Stimulated activated CD4-positive, alpha-beta T cell treated with anti-CD3 and anti-CD28 coated beads, Interleukin-1b, Interleukin-23, amount 100 ng/mL, for 24 hours (primary cell): ENCODE measurements around the gene RPL36A.

Experiments
- DNase-seq, 4 experiments: peaks; one replicate each; pipeline ENCODE4 v3.0.0-alpha.2; 2020; ENCODE audit warnings: low read depth in 4 of 4, low spot score in 1 of 4

RPL36A gene

GRCh38 chrX:101390664-101391525 lies at the start of gene RPL36A:
Gene RPL36A, plus strand, starts transcription at chrX:101391011. Its CDS starts 33 bp downstream, at chrX:101391044.
- peak; percentile 53 to 76 (median 62) for DNase-seq

- DNase-seq, result no peak
Measured at GRCh38 chrX:101347859-101348451, 42.9 kb upstream of the RPL36A start.

- DNase-seq, result peak; percentile 40 to 71 (median 58)
Measured at GRCh38 chrX:101348452-101349192, 42.2 kb upstream of the RPL36A start, which contains the start of gene TIMM8A. Gene TIMM8A, minus strand, starts transcription at chrX:101348742. Its CDS starts 78 bp downstream, at chrX:101348664.

GRCh38 chrX:101349193-101349562 lies 41.6 kb upstream of the RPL36A start:
- no peak for DNase-seq

- DNase-seq, result no peak
Measured at GRCh38 chrX:101357166-101357795, 33.5 kb upstream of the RPL36A start.

GRCh38 chrX:101359966-101360365 lies 30.8 kb upstream of the RPL36A start:
- no peak for DNase-seq

GRCh38 chrX:101360390-101360789 lies 30.4 kb upstream of the RPL36A start:
- DNase-seq, result no peak

GRCh38 chrX:101362116-101362515 lies 28.7 kb upstream of the RPL36A start:
- no peak for DNase-seq

GRCh38 chrX:101362757-101363156 lies 28.1 kb upstream of the RPL36A start:
- DNase-seq, result no peak

GRCh38 chrX:101365301-101365795 lies 25.5 kb upstream of the RPL36A start:
- no peak for DNase-seq

GRCh38 chrX:101368800-101369199 lies 22.0 kb upstream of the RPL36A start:
- no peak for DNase-seq

GRCh38 chrX:101369687-101370086 lies 21.1 kb upstream of the RPL36A start:
- no peak for DNase-seq

- DNase-seq, result no peak
Measured at GRCh38 chrX:101370888-101371504, 19.8 kb upstream of the RPL36A start.

GRCh38 chrX:101377547-101377946 lies 13.3 kb upstream of the RPL36A start:
- no peak for DNase-seq

- DNase-seq, result no peak
Measured at GRCh38 chrX:101383679-101384205, 7.1 kb upstream of the RPL36A start.

GRCh38 chrX:101385026-101385684 lies 5.7 kb upstream of the RPL36A start:
- no peak for DNase-seq

- DNase-seq, result no peak
Measured at GRCh38 chrX:101385795-101386541, 4.8 kb upstream of the RPL36A start, which contains the start of gene BTK. Gene BTK, minus strand, starts transcription at chrX:101386191. Its CDS starts 10,907 bp downstream, at chrX:101375284.

GRCh38 chrX:101386542-101386885 lies 4.3 kb upstream of the RPL36A start:
- DNase-seq, result no peak

- no peak for DNase-seq
Measured at GRCh38 chrX:101388604-101389003, 2.2 kb upstream of the RPL36A start.
